Measurements from ENCODE around the gene DTNBP1.

DTNBP1 gene

DNA sequence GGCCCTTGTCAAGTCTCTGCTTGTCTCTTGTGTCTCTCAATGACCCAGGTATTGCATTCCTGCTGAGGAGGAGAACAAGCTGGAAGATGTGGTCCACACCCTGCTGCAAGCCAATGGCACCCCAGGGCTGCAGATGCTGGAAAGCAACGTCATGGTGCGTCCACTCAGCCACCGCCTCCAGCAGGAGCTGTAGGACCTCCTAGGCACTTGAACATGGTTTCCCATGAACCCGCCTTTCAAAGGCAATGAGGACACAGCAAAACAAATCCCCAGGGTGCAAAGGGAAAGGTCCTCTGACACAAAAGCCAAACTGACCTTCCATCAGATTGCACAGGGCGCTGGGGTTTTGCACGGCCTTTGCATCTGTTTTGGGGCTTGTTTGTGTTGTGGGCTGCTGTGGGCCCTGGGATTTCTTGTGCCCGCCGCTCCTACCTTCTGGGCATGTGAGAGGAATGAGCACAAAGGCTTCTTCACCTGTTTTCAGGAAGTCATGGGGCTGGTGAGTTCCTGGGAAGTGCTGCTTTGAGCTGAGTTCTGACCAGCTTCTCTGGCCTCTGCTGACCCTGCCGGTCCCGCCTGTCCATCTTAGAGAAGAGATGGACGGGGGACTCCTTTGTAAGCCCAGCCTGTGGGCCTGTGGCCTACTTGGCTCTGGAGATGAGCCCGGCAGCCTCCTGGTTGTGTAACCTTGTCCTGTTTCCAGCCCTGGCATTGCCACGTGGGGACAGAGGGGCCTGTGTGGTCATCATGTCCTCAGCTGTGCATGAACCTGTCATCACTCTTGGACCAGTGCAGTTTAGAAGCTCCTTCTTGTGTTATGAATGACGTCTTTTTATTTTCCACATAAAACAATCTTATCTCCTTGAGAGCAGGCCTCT is 151.3 kb downstream of the DTNBP1 start:
- no peak for DNase-seq

DNA sequence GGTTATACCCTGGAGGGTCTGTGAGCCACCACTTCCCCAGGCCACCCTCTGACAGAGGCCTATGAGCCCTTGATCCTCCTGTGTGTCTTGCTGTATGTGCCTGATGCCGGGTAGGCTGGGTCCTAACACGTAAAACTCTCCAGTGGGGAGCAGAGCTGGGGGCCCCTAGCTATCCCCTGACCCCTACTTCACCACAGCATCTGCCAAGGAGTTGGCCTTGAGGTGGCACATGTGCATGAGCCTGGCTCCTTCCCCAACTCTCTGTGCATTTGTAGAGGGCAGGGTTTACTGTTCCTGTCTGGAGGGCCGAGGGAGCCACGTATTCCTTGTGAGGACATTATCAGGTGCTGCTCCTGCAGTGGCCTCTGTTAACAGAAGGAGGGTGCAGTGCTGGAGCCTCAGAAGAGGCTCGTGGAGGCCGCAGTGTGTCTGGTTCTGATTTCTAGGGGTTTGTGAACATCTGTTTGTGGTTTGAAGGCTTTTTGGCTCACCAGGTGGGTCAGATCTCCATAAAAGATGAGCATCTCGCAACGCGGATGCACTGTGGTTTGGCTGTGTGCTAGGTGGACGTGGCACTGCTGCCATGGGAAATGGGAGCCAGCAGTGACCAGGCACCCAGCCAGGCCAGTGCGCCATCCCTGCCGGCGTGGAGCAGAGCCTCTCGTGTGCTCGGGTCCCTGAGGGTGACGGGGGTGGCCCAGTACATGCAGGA is 152.1 kb downstream of the DTNBP1 start:
- no peak for DNase-seq

DNA sequence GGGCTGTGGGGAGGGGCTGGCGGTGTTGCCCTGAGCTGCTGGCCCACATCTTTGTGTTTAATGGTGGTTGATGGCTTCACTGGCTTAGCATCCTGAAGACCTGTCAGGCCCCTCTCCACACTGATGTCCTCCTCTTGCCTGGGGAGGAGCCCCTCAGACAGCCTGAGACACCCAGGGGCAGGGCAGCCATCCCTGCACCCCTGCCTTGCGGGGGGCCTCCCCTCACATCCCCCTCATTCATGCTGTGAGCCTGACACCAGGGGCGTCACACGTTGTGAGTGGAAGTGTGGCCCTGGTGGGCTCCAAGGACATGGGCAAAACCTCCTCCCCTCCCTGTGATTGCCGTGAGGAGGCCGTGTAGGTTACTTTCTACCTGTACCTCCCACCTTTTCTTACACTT is 152.7 kb downstream of the DTNBP1 start:
- DNase-seq = no peak

DNA sequence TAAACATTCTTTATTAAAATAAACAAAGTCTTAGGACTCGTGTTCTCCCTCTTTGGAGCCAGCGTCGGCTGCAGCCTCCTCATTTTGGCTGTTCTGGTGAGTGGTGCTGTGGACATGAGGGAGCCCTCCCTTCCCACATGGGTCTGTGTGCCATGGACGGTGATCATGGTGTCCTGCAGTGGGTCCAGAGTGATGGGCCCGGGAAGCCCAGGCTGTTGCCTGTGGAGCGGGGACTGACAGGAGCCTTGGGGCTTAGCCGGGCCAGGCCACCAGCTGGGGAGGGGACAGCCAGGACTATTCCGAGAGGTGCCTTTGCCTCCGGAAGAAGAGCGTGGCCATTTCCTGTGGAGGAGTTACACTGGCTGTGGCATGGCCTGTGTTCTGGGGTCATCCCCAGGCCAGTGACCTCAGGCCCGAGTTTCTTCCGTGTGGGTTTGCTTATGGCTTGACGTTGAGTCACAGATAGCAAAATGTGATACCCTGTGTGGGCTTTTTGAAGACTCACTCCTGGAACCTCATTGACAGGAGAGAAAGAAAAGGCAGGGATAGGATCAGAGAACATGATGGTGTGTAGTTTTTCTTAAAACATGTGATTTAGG is 153.4 kb downstream of the DTNBP1 start:
- no peak for DNase-seq

DNA sequence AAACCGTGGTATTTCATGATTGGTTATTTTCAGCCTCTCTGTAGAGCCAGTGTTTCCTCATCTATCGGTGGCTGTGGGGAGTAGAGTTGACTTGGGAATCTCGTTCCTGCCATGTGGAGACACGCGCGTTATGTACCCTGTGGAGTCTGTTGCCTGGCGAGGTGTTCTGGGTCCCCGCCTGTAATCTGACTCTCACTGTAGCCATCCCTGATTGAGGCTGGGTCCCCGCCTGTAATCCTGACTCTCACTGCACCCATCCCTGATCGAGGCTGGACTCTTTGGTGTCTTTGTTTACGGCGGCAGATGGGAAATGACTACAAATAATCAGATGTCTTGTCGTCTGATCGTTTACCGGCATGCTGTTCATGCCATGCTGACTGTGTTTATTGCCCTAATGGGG is 153.9 kb downstream of the DTNBP1 start:
- no peak for DNase-seq

DNA sequence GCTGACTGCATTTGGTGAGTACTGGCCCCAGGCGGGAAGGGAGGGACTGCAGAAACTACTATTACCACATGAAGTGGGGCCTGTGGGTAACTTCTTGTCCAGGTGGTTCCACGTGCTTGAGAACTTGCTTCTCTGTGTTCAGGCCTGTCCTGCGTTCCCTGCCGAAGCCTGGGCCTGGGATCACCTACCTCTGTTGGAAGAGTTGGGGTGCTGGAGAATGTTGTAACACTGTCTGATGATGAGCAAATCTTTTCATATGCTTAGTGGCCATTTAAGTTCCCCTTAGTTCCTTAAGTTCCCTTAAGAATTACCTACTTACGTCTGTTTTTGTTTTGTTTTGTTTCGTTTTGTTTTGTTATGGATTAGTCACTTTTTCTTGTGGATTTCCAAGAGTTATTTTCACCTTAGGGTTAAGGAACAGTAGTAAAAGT is 154.4 kb downstream of the DTNBP1 start:
- DNase-seq = no peak

DNA sequence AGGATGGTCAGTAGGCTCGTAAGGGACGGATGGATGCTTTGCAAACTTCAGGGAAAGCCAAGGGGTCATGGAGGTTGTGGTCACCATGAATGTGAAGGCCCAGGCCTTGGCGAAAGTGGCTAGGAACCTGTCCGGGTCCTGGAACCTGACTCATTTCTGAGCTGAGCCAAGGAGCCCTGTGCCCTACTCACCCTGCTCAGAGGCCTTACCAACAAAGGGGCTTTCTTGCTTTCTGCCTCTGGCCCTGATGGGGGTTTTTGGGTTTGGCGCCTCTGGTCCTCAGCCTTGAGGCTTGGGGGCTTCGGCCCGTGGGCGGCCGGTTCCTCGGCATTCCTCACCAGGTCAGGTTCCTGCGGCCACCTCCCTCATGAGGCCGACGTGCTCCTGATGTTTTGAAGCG is 155.1 kb downstream of the DTNBP1 start:
- DNase-seq = no peak

DNA sequence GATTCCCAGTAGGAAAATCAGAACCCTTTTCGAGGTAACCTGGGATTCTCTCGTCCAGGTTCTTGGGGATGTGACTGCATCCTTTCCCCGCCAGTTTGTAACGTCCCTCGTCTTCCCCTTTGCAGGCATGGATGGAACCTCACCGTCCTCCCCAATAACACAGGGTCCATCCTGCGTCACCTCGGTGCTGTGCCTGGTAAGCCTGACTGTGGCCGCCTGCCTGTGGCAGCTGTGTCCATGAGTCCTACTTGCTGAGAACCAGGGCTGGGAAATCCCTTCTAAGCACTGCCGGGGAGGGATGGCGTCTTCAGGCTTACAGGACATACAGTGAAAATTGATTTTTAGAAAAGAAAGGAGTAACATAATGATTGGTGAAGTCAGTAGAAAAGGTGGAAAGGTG is 155.6 kb downstream of the DTNBP1 start:
- DNase-seq = no peak

DNA sequence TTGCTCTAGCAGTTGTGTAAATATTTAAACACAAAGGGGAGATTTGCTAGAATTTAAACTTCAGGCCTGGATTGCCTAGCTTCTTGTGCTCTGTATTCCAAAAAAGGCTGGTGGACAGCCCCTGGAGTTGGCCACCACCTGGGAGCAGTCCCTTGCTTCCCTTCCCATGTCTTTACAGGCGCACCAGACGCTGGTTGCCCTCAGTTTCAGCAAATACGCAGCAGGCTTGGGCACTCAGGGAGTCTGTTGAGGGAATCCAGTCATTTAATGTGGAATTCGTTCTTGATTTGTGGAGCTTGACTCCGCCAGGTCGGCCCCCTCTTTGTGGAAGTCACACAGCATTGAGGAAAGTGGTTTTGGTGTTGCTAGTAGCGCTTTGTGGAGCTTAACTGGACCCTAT is 156.8 kb downstream of the DTNBP1 start:
- DNase-seq = no peak

DNA sequence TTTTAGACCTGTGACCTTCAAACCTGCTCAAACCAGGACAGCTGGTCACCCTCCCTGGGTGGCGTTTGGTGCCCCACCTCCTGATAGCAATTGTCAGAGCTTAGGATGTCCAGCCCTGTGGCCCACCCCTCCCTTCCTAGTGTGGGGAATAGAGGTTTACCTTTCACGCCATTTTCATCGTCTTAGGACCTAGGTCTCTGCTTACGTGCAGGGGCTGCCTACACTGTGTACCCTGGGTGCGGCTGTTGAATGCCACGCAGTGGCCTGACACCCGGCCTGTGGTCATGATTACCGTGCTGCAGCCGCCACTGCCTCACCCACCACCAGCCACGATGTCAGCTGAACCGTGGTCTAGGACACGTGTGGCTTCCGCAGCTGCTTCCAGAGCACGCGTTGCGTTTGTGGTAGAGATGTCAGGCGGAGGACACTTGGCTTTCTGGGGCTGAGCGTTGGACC is 157.3 kb downstream of the DTNBP1 start:
- DNase-seq = no peak

DNA sequence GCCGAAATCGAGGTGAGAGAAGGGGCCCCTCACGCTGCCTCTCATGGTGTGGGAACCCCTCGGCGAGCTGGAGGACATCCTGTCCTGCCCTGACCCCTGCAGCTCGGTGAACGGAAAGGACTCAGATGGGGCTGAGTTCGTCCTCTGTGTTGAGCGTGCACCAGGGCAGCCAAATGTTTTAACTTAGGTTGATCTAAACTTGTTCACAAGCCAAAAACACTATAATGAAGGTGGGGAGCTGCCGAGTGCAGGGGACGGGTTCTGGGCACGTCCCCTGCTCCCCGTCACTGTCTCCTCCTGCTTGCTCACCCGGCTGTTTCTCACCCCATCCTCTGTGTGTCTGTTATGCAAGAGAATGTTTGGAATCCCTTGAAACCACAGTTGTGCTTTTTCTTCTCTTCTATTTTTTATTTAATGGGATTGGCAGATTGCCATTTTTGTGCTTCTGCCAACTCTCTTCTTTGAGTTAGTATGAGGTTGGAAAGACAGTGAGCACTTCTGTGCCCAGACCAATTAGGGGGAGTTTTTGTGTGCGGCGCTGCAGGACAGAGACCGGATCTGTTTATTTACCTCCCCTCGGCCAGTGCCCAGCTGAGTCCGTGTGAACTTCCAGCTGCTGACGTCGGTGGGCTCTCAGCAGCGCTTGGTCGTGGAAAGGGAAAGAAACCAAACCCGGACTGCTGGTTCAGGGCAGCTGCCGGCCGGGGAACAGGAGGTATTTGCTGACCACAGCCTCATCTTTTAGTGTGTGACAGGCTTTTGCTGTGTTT is 158.1 kb downstream of the DTNBP1 start:
- peak; percentile 73 for DNase-seq

DNA sequence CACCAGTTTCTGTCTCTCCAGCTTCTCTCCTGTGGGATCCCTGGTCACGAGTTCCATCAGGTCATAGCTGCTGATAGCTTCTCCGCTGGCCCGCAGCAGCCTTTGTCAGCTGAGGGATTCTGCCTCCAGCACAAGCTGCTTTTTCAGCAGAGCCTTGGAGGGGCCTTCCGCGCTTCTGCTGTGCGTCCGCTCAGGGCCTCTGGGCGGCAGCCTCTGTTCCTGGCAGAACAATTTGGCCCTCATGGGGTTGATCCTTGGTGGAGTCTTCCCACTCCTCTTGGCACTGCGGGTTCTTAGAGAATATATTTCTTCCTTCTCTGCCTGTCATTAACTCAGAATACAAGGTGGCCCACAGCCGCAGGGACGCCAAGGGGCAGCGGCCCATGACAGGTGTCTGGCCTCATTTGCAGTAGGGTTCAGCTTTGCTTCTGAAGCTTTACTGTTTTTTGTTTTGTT is 158.8 kb downstream of the DTNBP1 start:
- DNase-seq = no peak

DNA sequence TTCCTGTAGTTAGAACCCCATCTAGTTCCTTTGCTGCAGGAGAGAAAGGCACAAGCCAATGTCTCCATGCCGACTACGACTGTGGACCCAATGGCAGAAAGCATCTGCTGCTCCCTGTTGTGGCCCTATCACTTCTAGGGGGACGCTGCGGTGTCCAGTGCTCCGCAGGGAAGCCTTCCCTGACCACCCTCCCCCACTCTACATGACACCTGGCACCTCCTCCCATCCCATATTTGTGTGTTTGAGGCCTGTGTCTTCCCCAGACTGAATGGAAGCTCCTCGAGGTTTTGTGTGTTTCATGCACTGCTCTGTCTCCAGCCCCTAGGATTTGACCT is 159.5 kb downstream of the DTNBP1 start:
- no peak for DNase-seq

DNA sequence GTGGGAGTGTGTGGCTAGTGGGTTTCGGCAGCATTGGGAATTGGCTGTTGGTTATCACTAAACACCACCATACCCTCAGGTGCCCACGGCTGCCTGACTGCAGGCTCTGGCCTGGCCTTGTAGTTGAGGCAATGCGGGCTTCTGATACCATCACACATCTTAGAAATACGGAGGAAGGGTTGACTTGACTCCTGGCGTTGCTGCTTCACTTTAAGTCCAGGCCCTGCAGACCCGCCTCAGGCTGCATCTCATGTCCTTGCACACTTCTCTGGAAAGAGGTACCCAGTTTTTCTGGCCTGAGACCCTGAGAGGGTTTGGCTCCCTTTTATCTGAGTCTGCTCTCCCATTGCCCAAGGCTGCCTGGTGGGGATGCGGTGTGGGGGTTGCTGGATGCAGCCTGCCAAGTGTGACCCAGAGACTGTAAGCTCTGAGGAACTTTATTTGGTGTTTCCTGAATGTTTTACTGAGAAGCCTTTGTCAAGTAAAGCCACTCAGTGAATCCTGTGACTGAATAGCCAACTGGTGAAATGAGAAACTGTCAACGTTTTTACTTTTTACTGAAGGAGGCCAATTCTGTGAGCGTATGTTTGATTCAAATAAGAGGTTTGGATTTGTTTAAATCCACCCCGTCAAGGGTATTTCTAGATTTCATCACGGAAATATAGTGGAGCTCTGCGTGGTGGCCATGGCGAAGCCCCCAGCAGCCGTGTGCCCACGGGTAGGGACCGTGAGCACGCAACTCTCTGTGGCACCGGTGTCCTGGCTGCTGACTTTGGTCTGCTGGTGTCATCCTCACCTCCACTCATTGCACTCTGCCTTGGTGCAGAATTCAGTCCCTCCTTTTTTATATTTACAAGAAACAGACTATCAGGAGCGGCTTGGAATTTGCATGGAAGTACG is 160.1 kb downstream of the DTNBP1 start:
- no peak for DNase-seq

DNA sequence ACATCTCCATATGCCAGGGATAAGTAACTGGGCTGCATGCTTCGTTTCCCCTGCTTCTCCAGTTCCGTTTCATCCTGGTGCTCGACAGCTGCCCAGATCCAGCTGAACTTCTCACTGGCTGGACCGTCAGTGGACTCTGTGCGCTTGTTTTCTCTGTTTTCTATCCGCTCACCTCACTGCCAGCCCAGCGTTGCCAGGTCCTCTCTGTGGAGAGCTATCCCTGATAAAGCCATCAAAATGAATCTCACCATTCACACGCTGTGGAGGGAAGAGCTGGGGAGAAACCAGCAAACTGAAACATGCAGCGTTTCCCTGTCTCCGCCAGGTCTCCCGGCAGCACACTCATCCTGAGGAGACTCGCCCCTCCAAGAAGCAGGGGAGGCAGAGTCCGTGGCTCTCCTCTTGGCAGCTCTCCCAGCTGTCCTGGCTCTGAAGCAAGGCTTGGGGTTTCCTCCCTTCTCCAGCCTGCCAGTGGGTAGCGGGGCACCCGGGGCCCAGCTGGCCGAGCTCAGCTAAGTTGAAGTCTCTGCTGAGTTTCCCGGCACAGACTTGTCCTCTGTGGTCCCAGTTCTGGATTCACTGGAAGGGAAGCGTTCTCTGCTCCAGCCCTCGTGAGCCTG is 160.9 kb downstream of the DTNBP1 start:
- DNase-seq = no peak

DNA sequence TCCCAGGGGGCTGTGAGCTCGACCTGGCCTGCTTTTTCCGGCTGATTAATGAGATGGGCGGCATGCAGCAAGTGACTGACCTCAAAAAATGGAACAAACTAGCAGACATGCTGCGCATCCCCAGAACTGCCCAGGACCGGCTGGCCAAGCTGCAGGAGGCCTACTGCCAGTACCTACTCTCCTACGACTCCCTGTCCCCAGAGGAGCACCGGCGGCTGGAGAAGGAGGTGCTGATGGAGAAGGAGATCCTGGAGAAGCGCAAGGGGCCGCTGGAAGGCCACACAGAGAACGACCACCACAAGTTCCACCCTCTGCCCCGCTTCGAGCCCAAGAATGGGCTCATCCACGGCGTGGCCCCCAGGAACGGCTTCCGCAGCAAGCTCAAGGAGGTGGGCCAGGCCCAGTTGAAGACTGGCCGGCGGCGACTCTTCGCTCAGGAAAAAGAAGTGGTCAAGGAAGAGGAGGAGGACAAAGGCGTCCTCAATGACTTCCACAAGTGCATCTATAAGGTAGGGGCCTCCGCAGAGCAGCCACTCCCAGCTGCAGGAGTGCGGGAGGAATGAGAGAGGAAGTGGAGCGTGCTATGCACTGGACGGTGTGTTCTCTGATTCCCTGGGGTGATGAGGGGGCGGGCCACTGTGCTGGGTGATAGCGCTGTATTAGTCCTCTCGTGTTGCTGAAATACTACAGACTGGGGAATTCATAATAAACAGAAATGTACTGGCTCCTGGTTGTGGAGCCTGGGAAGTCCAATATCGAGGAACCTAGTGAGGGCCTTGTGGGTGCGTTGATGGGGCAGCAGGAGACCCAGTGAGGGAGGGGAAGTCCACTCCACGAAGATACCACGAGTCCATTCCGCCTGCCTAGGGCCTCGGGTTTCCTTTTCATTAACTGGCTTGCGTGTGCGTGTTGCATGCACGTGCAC is 161.7 kb downstream of the DTNBP1 start:
- DNase-seq = no peak

DNA sequence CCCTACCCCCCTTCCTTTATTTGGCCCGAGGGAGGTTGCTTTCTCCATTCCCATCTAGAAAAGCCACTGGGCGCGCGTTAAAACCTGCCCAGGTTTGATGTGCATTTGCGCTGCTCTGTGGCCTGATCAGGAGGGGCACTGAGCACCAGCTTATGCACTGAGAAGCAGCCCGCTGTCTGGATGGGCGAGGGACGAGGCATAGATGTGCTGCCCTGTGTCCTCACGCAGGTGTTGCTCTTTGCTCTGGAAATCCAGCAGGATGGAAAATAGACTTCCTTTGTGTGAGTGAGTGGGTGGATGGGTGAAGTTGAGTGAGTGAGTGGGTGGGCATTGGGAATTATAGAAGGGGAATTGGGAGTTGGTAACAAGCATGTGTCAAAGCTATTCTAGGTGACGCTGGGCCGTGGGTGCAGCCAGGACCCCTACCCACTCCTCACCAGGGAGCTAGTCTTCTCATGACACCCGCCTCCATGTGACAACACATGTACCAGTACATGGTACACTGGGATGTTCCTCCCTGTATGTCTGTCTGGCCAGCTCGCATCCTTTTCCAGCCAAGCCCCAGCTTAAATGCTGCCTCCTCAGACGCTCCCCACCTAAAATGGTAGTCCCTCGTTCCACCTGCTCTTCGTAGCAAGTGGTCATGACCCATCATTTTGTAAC is 162.6 kb downstream of the DTNBP1 start:
- DNase-seq = no peak

DNA sequence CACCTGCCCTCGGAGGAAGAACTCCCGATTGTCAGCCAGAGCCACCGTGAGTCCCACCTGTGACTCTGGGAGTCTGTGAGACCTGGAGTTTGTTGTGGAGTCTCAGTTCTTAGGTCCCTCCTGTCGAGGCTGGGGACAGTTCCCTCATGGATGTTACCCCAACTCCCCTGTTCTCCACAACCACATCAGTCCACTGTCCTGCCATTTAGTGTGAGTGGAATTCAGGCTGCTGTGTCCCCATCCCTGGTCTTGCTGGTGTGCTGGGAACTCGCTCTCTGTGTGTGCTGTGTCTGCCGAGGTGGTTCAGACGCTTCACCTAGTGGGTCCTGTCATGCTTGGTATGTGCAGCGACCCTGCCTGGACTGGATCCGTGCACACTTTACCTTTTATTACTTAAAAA is 163.2 kb downstream of the DTNBP1 start:
- DNase-seq = no peak

DNA sequence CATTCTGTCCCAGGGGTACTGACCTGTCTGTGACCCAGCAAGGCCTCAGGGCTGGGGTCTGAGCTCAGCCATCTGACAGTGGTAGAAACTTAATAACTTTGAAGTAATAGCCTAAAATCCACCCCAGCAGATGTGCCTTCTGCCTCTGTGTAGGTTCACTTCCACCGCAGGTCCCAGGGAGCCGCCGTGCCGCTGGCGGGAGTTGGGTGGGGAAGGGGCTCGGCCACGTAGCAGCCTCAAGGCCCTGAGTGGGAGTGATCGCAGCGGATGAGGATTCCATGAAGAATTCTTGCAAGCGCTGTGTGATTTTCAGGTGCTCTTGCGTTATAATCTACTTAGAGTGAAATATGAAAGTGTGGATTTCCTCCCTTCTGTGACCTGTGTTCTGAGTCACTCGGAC is 163.7 kb downstream of the DTNBP1 start:
- no peak for DNase-seq

DNA sequence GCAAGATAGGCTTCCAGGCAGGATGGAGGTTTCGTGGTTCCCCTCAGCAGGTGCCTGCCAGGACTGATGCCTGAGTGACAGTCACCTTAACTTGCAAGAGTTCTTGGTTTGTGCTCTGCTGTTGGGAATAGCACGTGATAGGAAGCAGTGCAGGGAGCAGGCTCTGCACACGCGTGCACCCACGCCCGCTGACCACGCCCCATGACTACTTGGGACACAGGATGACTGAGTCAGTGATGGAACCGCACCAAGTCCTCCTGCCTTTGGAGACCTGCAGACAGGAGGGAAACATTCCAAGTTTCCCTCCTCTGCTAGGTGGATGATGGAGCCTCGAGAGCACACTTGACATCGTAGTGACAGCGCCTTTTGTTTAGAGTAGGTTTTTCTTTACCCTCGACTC is 164.2 kb downstream of the DTNBP1 start:
- no peak for DNase-seq
